Neural cell (in vitro differentiated cells): ENCODE measurements around the gene WBP4.

Experiments used
- EZH2 ChIP-seq: fragments of 200-600, 300-800 bp; shearing (Covaris generic), sonication (generic); IDR thresholded peaks from 2 replicates; pipeline ENCODE4 v1.6.1; 2014; ENCODE audit warnings: antibody characterized with exemption, low read length, borderline replicate concordance, mild to moderate bottlenecking; ENCODE audit not compliant: insufficient read depth, poor library complexity, severe bottlenecking
- POLR2AphosphoS5 ChIP-seq: IDR thresholded peaks from 2 replicates; pipeline ENCODE4 v1.6.1; 2012
- TF ChIP-seq, protein P1 (sequence below): fragments of 450-650 bp; IDR thresholded peaks from 2 replicates; pipeline ENCODE4 v1.5.1; 2014; ENCODE audit warnings: antibody characterized with exemption, mild to moderate bottlenecking, moderate library complexity; ENCODE audit not compliant: poor library complexity, severe bottlenecking

DNA sequence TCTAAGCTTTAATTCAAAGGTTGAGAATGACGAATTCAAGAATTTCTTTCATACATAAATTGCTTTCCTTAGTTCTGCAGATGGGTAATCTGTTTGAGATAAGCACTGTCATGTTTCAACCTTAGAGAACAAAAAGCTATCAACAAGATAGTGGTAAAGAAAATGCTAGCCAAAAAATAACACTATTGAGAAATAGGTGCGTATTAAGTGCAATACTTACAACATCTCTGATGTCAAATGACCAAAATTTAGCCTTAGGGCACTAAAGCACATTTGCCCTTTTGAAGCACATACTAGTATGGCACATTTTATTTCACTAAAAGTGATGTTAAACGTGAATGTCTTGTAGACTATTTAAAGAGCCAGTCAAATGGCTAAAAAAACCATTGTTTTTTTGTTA lies 66.4 kb downstream of the WBP4 start:
- TF ChIP-seq, protein P1, sequence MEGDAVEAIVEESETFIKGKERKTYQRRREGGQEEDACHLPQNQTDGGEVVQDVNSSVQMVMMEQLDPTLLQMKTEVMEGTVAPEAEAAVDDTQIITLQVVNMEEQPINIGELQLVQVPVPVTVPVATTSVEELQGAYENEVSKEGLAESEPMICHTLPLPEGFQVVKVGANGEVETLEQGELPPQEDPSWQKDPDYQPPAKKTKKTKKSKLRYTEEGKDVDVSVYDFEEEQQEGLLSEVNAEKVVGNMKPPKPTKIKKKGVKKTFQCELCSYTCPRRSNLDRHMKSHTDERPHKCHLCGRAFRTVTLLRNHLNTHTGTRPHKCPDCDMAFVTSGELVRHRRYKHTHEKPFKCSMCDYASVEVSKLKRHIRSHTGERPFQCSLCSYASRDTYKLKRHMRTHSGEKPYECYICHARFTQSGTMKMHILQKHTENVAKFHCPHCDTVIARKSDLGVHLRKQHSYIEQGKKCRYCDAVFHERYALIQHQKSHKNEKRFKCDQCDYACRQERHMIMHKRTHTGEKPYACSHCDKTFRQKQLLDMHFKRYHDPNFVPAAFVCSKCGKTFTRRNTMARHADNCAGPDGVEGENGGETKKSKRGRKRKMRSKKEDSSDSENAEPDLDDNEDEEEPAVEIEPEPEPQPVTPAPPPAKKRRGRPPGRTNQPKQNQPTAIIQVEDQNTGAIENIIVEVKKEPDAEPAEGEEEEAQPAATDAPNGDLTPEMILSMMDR: no peak
- no peak for TF ChIP-seq EZH2
- no peak for TF ChIP-seq POLR2AphosphoS5
